GM12873 (cell line): ENCODE results near the gene PTPRM.

Experiments
- TF ChIP-seq, protein P1 (sequence below): IDR thresholded peaks from 2 replicates; pipeline ENCODE4 v1.5.1; 2012; ENCODE audit warnings: low read depth, mild to moderate bottlenecking, moderate library complexity, low read length, control low read depth; ENCODE audit not compliant: insufficient read depth; ENCODE audit errors: missing control alignments

The PTPRM gene

DNA sequence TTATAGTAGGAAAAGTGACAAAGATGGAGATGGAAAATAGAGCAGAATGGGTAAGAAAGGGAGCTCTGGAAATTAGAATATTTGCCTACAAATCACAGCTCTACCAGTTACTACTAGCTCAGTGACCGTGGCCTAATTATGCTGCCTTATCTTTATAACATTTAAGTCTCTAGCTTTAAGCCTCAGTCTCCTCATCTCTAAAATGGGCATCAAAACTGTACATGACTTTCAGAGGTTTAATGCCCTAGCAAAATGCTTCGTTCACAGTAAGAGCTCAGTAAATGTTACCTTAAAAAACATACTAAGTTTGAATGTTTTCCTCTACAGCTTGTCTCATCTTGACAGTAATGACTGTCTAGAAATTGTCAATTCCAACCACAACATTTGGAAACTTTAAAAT lies 8.3 kb upstream of the PTPRM start:
- TF ChIP-seq, protein P1, sequence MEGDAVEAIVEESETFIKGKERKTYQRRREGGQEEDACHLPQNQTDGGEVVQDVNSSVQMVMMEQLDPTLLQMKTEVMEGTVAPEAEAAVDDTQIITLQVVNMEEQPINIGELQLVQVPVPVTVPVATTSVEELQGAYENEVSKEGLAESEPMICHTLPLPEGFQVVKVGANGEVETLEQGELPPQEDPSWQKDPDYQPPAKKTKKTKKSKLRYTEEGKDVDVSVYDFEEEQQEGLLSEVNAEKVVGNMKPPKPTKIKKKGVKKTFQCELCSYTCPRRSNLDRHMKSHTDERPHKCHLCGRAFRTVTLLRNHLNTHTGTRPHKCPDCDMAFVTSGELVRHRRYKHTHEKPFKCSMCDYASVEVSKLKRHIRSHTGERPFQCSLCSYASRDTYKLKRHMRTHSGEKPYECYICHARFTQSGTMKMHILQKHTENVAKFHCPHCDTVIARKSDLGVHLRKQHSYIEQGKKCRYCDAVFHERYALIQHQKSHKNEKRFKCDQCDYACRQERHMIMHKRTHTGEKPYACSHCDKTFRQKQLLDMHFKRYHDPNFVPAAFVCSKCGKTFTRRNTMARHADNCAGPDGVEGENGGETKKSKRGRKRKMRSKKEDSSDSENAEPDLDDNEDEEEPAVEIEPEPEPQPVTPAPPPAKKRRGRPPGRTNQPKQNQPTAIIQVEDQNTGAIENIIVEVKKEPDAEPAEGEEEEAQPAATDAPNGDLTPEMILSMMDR: no peak

DNA sequence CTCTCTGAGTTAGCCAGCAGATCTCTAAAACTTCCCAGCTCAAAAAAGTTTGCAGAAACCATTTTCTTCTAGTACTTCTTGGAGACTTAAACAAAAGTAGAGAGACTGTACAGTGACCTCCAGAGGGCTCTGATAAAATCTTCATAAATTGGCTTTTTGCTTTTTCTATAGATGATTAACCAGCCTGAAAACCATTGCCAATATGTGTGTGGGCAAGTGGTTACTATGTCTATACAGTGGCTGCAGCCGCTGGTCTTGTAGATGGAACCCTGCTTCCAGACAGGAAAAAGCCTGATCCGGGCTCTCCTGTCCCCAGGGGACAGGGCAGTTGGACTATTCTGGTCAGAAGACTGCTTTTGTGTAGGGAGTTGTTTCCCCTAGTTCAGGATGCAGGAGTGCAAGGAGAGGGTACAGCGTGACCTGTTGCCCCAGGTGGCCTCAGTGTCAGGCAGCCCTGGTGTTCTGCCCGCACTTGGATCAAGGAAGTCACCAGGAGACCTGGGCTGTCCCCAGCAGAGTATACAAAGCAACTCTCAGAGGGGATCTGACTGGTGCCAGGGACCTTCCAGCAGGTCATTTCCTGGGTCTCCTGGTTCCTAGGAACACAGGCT lies 7.3 kb upstream of the PTPRM start:
- TF ChIP-seq, protein P1: no peak

DNA sequence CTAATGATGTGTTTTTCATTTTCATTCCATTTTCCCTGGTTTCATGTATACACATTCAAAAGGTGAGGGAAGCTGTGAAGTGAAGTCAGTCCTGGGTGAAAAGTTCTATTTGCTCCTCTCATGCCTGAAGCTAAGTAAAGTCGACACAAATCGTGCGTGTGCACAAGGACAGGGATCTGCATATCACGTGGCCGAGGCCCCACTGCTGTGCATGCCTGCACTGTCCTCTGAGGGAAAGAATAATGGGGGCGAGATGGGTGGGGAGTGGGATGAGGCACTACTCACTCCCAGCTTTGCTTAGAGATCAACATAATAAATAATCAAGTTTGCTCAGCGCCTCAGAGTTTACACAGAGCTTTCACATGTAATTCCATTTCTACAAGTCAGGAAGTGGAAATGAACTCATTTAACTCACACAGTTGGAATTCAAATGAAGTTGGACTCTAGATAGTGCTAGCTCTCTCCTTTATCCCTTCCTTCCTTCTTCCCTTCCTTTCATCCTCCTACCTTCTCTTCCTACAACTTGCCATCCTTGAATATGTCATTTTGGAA lies 5.1 kb upstream of the PTPRM start:
- TF ChIP-seq, protein P1: no peak

DNA sequence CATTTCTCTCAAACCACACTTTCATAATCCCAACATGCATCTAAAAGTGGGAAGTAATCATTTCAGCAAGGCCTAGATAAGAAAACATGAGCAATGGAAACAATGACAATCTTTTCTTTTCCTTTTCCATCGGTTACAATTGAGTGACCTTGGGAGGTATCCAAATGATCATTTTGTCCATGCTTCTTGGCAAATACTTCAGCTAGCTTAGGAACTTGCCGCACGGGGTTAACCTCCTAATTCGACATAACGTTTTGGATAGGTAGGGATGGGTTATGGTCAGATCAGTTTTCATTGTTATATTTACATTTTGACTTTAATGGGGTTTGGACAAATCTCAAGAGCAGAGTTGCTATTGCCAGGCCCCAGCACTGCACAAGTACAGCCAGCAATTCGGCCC lies 4.6 kb upstream of the PTPRM start:
- TF ChIP-seq, protein P1: no peak

DNA sequence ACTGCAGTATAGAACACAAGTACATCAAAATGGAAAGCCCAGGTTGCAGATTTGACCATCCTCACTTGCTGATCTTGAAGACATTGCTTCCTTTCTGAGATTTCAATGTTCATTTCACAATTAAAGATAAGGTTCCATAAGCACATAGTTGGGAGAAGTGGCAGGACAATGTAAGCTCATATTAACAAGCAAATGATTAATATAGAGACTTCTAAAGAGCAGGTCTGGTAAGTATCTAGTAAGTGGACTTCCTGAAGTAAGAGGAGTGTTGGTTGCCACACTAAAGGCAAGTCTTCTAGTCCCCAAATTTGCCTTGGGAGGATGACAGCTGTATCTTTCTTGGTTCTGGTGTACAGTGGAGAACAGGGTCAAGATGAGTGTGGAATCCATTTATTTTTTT lies 1.4 kb upstream of the PTPRM start:
- TF ChIP-seq, protein P1: no peak

DNA sequence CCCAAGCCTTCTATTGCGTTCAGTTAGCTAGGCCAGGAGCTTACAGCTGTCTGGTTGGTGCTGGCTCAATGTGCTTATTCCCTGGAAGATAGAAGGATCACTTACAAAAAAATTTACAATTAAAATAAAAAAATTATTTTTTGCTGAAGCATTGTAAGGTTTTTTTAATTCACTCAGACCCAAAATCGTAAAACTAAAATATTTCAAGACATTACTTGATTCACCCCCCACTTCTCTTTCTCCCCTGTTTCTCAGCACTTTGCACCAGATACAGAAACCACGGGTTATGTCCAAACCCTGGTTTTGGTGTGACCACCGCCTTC lies 911 bp upstream of the PTPRM start:
- TF ChIP-seq, protein P1: no peak

DNA sequence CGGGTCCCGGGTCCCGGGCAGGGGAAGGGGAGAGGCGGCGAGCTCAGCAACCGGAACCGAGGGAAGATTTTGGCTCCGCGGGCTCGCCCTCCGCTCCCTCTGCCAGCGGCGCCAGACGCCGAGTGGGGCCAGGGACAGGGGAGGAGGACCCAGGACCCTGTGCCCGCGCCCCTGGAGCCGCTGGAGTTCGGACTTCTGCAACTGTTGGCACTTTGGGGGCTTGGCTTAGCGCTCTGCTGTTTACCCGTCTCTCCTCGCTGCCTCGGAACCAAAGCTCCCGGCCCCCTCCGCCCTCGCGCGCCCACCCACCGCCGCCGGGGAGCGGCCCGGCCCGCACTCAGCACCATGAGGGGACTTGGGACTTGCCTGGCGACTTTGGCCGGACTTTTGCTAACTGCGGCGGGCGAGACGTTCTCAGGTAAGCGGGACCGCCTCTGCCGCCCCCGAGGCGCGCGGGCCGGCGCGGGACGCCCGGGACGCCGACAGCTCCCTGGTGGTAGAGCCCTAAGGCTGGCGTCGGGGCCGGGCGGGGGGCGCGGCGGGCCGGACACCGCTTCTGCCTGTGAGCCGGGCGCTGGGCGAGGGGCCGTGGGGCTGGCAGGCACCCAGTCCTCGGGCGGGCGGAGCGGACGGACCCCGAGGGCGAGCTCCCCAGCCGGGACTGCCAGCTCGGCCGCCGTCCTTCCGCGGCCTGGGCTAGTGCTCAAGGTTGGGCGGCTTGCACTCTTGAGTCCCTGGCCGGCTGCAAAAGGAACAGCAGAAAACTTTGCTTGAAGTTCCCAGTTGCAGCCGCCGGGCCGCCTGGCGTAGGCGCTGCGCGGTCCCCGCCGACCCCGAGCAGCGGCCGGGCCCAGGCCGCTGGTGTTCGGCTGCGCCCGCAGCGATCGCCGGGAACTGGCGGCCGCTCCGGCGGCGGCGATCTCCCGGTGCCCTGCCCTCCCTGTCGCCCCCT lies 634 bp downstream of the PTPRM start:
- TF ChIP-seq, protein P1: no peak
